Superior temporal gyrus (tissue), 1 donor: Measurements from ENCODE around the gene KRTAP4-12.
"Not testable (repeated sequence)": the region's sequence is repeated elsewhere in the genome, so short reads cannot be mapped to it uniquely, and the experiment has no call there.

Experiments
- DNase-seq: peaks from one replicate; pipeline ENCODE4 v3.0.0-alpha.2; 2016; ENCODE audit errors: extremely low spot score

Gene KRTAP4-12

GRCh38 chr17:41123991-41124371 lies at the start of gene KRTAP4-12:
Gene KRTAP4-12 (minus strand): TSS chr17:41124182. CDS start chr17:41124122, 60 bp downstream.
- not testable (repeated sequence) for DNase-seq

- DNase-seq: no peak
These were observed 47.9 kb upstream of the KRTAP4-12 start for GRCh38 chr17:41171886-41172285.

- DNase-seq: no peak
These were observed 44.1 kb upstream of the KRTAP4-12 start, which contains the start of gene KRTAP4-3 for GRCh38 chr17:41168121-41168520. Gene KRTAP4-3 (minus strand): TSS chr17:41168221. CDS start chr17:41168172, 49 bp downstream.

- no peak for DNase-seq
These were observed 43.6 kb upstream of the KRTAP4-12 start for GRCh38 chr17:41167561-41167960.

- no peak for DNase-seq
These were observed 39.8 kb upstream of the KRTAP4-12 start for GRCh38 chr17:41163828-41164227.

- no peak for DNase-seq
These were observed 36.7 kb upstream of the KRTAP4-12 start, which contains the start of gene KRTAP4-4 for GRCh38 chr17:41160648-41161047. Gene KRTAP4-4 (minus strand): TSS chr17:41160748. CDS start chr17:41160691, 57 bp downstream.

- DNase-seq: not testable (repeated sequence)
These were observed 36.2 kb upstream of the KRTAP4-12 start for GRCh38 chr17:41160190-41160589.

GRCh38 chr17:41153856-41154255 lies 29.9 kb upstream of the KRTAP4-12 start:
- DNase-seq: peak; percentile 12

GRCh38 chr17:41151525-41151924 lies 27.5 kb upstream of the KRTAP4-12 start:
- DNase-seq: no peak

- DNase-seq: no peak
These were observed 26.0 kb upstream of the KRTAP4-12 start for GRCh38 chr17:41150026-41150425.

GRCh38 chr17:41149652-41149985 lies 25.6 kb upstream of the KRTAP4-12 start, which contains the start of gene KRTAP4-5:
Gene KRTAP4-5 (minus strand): TSS chr17:41149825. CDS start chr17:41149767, 58 bp downstream.
- DNase-seq: no peak

GRCh38 chr17:41148971-41149651 lies 25.1 kb upstream of the KRTAP4-12 start:
- DNase-seq: not testable (repeated sequence)

GRCh38 chr17:41147531-41148204 lies 23.7 kb upstream of the KRTAP4-12 start:
- DNase-seq: no peak

- DNase-seq: no peak
These were observed 21.3 kb upstream of the KRTAP4-12 start for GRCh38 chr17:41145261-41145660.

- no peak for DNase-seq
These were observed 20.9 kb upstream of the KRTAP4-12 start for GRCh38 chr17:41144846-41145245.

- no peak for DNase-seq
These were observed 17.4 kb upstream of the KRTAP4-12 start for GRCh38 chr17:41141361-41141760.

- no peak for DNase-seq
These were observed 16.6 kb upstream of the KRTAP4-12 start, which contains the start of gene KRTAP4-6 for GRCh38 chr17:41140360-41141131. Gene KRTAP4-6 (minus strand): TSS chr17:41140544. CDS start chr17:41140487, 57 bp downstream.

- not testable (repeated sequence) for DNase-seq
These were observed 15.9 kb upstream of the KRTAP4-12 start for GRCh38 chr17:41139865-41140264.

GRCh38 chr17:41133880-41134735 lies 10.1 kb upstream of the KRTAP4-12 start:
- no peak for DNase-seq

GRCh38 chr17:41131979-41132378 lies 8.0 kb upstream of the KRTAP4-12 start:
- no peak for DNase-seq

- no peak for DNase-seq
These were observed 3.4 kb upstream of the KRTAP4-12 start for GRCh38 chr17:41127371-41127770.
